Brain microvascular endothelial cell (primary cell): ENCODE measurements around the gene LRP5.

Experiments
- DNase-seq: peaks from one replicate; pipeline ENCODE4 v3.0.0-alpha.2; 2020
- H3K27ac ChIP-seq: fragments of 250-450 bp; sonication (Bioruptor Pico); 2 replicates; pipeline ENCODE4 v1.5.1; 2020; ENCODE audit warnings: mild to moderate bottlenecking, moderate library complexity
- H3K27me3 ChIP-seq: fragments of 250-450 bp; sonication (Bioruptor Pico); replicated peaks from 2 replicates; pipeline ENCODE4 v1.5.1; 2020; ENCODE audit warnings: mild to moderate bottlenecking
- H3K36me3 ChIP-seq: fragments of 250-450 bp; sonication (Bioruptor Pico); replicated peaks from 2 replicates; pipeline ENCODE4 v1.5.1; 2020; ENCODE audit warnings: mild to moderate bottlenecking
- H3K4me3 ChIP-seq: 2 replicates; pipeline ENCODE4 v1.5.1; 2011; ENCODE audit warnings: low read depth, mild to moderate bottlenecking, control low read depth, low read length, moderate library complexity
- in situ Hi-C: cut with HindIII; loops from 2 replicates; pipeline ENCODE4 v1.10.0; 2017; ENCODE audit warnings: low sequenced_read_pairs, low pct_ligation_motif_present
- TF ChIP-seq, protein P1 (sequence below): IDR thresholded peaks from 2 replicates; pipeline ENCODE4 v1.5.1; 2011; ENCODE audit warnings: low read depth, mild to moderate bottlenecking, moderate library complexity, low read length, control low read depth, inconsistent platforms; ENCODE audit errors: missing control alignments

The LRP5 gene

GRCh38 chr11:68373189-68373814 lies 60.9 kb downstream of the LRP5 start:
- no peak for DNase-seq
- in situ Hi-C loops = no loop called here

GRCh38 chr11:68373815-68374501 lies 61.6 kb downstream of the LRP5 start:
- Histone ChIP-seq H3K27ac (peak overlapping the region; percentile 10), H3K4me3 (peak overlapping the region; percentile 9), H3K36me3 (no peaks in the 10 kb centered on the region), H3K27me3 (no peaks in the 10 kb centered on the region)
- no peak for DNase-seq
- in situ Hi-C loops = no loop called here
- TF ChIP-seq, protein P1, sequence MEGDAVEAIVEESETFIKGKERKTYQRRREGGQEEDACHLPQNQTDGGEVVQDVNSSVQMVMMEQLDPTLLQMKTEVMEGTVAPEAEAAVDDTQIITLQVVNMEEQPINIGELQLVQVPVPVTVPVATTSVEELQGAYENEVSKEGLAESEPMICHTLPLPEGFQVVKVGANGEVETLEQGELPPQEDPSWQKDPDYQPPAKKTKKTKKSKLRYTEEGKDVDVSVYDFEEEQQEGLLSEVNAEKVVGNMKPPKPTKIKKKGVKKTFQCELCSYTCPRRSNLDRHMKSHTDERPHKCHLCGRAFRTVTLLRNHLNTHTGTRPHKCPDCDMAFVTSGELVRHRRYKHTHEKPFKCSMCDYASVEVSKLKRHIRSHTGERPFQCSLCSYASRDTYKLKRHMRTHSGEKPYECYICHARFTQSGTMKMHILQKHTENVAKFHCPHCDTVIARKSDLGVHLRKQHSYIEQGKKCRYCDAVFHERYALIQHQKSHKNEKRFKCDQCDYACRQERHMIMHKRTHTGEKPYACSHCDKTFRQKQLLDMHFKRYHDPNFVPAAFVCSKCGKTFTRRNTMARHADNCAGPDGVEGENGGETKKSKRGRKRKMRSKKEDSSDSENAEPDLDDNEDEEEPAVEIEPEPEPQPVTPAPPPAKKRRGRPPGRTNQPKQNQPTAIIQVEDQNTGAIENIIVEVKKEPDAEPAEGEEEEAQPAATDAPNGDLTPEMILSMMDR = no peak

More at GRCh38 chr11:68373189-68373814, 60.9 kb downstream of the LRP5 start:
- no peaks in the 10 kb centered on the region for H3K36me3 ChIP-seq
- H3K27ac ChIP-seq = no peak overlapping the region
- H3K27me3 ChIP-seq = no peaks in the 10 kb centered on the region
- no peak overlapping the region for H3K4me3 ChIP-seq
- TF ChIP-seq, protein P1 = no peak

- Histone ChIP-seq H3K4me3 (no peak overlapping the region), H3K36me3 (no peaks in the 10 kb centered on the region), H3K27ac (no peak overlapping the region), H3K27me3 (no peaks in the 10 kb centered on the region)
- in situ Hi-C loops = no loop called here
- TF ChIP-seq, protein P1 = no peak
- no peak for DNase-seq
These were observed 62.1 kb downstream of the LRP5 start for GRCh38 chr11:68374531-68374930.

- Histone ChIP-seq H3K4me3 (no peak overlapping the region), H3K36me3 (no peaks in the 10 kb centered on the region), H3K27ac (no peak overlapping the region), H3K27me3 (no peaks in the 10 kb centered on the region)
- TF ChIP-seq, protein P1 = no peak
- DNase-seq = no peak
- in situ Hi-C loops = no loop called here
These were observed 62.9 kb downstream of the LRP5 start for GRCh38 chr11:68375337-68375736.

DNA sequence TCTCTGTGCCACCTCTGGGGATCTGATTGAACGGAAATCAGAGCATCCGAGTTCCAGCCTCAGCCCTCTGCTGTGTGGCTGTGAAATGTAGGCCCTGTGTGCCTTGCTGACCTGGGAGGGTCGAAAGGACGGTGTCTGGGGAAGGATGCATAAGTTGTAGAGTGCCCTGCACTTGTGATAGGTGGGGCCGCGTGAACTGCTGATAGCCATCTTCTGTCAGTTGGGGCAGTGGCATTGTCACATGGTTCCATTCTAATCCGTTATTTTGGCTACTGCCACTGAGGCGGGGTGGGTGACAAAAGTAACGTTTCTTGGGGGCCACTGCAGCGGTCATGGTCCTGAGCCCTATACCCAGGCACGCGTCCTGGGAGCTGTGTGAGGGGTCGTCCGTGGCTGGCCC lies 63.4 kb downstream of the LRP5 start:
- no peak for DNase-seq
- TF ChIP-seq, protein P1 = no peak
- in situ Hi-C loops = no loop called here
- Histone ChIP-seq H3K4me3 (no peak overlapping the region), H3K36me3 (no peaks in the 10 kb centered on the region), H3K27ac (no peak overlapping the region), H3K27me3 (no peaks in the 10 kb centered on the region)
